RKO (cell line): Measurements from ENCODE around the gene DNAJC5.
A peak's percentile ranks its signal among the peaks of the same experiment; 100 is the strongest.
"Not testable (repeated sequence)": the region's sequence is repeated elsewhere in the genome, so short reads cannot be mapped to it uniquely, and the experiment has no call there.

Source experiments
- DNase-seq: peaks from one replicate; pipeline ENCODE4 v3.0.0-alpha.2; 2016; ENCODE audit warnings: low spot score

The DNAJC5 gene, protein sequence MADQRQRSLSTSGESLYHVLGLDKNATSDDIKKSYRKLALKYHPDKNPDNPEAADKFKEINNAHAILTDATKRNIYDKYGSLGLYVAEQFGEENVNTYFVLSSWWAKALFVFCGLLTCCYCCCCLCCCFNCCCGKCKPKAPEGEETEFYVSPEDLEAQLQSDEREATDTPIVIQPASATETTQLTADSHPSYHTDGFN

DNA sequence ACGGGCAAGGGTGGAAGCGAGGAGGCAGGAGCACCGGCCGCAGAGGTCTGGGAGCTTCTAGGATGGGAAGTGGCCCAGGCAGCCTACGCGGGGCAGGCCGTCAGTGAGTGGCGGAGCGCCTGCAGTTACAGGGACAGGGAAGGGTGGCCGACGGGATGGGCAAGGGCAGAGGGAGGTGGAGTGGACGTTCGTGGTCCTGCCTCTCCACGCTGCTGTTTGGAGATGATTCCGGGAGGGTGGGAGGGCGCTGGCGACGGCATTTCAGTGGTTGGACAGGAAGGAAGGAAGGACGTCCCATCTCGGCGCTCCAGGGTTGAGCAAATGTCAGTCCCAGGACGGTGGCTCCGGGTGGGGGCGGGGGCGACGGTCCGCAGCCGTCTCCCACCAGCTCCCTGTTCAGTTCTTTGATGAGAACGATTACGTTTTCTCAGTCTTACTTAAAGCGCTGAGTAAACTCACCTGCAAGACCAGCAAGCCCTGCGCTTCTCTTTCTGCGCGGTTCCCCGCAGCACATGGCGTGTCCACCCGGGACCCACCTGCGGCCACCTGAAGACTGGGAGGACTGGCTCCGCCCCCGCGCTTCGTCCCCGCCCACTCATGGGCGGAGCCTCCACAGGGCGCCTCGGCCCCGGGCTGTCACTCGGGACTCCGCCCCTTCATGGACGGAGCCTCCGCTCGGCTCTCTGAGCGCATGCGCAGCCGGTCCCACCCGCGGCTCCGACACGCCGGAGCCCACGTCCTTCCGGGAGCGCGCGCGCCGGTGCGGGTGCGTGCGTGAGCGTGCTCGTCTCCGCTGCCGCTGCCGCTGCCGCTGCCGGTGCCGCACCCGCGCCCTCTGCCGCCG lies at the start of gene DNAJC5:
DNAJC5 (plus strand) TSS at position 769 of the 844 bp plus-strand sequence. CDS start 33,220 bp downstream, outside the sequence.
- peak; percentile 93 for DNase-seq

DNA sequence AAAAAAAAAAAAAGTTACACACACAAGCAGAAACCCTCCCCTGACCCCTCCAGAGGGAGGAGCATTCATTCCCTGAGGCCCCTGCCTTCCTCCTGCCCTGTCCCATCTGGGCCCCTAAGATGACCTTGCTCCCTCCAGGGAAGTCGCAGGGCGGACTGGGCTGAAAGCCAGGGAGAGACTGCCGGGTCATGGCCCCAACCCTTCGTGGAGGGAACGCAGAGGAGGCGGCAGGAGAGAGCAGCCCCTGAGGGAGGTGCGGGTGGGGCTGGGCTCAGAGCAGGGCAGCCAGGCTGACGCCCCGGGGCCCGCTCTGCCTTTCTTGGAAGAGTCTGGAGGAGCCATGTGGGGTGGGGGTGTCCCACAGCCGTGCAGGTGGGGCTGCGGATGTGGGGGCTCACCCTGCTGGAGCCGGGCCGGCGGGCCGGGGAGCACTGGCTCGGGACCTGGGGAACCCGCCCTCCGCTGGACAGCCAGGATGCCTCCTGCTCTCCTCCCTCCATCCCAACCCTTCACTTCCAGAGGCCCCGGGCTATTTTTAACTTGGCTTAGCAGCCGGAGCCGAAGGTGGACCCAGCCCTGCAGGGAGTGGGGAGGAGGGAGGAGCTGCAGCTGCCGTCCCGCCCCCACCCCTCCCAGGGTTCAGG lies 48.7 kb upstream of the DNAJC5 start:
- no peak for DNase-seq

DNA sequence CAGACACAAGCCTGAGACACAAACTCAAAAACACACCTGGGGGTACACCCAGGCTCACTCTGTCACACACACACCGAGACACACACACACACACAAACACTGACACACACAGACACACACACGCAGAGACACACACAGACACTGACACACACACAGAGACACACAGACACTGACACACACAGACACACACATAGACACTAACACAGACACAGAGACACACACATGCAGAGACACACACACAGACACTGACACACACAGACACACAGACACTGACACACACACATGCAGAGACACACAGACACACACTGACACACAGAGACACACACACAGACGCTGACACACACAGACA lies 48.1 kb upstream of the DNAJC5 start:
- DNase-seq = no peak

DNA sequence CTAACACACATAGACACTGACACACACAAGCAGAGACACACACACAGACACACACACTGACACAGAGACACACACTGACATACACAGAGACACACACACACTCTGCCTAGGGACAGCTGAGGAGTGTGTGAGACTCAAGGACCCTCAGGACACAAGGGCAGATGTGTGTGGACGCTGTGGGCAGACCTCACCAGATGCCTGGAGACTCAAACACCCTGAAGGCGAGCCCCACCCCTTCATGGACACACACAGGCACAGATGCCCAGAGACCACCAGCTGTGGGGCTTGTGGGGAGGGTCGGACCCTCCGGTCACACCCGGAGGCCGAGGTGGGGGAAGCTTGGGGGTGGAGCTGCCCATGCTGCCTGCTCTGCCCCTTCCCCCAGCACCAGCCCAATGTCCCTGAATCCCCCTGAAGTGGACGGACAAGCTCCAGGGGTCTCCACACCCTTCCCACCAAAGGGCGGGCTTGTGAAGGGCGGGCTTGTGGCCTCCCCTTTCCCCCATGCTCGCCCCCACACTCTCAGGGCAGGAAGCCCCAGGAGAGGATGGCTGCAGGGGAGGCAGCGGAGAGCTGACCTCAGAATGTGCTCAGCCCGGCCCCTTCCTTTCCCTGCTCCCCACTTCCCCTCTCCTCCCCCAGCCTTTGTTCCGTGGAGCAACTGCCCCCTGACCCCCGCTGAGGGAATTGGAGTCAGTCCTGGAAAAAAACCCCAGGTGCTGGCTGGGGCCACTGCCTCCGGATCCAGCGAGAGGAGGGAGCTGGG lies 47.5 kb upstream of the DNAJC5 start:
- no peak for DNase-seq

DNA sequence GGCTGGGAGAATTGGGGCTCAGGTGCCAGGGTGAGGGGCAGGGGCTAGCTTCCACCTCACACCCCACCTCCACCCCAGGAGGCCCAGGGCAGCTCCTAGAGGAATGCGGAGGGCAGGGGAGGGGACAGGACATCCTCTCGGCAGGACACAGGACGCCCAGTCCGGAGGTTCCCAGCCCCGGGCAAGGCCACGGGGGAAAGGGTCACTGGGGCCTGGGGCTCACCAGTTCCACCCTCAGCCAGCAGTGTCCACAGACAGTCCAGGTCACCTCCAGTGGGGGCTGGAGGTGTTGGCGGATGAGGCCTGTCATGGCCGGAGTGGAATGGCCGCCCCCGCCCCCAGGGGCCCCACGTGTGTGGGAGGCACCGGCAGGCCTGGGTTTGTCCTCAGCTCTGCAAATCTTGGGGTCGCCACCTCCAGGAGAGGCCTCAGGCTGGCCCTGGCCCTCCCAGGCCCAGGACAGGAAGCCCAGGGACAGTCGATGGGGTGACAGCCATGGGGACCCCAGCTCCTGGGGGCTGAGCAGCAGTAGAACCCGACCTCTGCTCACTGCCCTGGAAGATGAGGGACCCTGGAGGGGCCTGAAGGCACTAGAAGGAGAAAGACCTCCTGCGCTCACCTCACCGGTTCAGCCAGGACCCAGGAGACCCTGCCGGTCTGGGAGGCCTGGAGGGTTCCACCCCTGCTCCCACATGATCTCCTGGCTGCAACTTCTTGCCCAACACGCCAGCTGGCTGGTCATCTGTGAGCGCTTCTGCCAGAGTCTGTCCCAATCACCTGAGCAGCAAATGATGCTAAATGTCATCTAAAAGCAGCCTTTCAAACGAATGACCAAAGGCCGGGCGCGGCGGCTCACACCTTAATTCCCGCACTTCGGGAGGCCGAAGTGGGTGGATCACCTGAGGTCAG lies 46.7 kb upstream of the DNAJC5 start:
- DNase-seq = no peak

DNA sequence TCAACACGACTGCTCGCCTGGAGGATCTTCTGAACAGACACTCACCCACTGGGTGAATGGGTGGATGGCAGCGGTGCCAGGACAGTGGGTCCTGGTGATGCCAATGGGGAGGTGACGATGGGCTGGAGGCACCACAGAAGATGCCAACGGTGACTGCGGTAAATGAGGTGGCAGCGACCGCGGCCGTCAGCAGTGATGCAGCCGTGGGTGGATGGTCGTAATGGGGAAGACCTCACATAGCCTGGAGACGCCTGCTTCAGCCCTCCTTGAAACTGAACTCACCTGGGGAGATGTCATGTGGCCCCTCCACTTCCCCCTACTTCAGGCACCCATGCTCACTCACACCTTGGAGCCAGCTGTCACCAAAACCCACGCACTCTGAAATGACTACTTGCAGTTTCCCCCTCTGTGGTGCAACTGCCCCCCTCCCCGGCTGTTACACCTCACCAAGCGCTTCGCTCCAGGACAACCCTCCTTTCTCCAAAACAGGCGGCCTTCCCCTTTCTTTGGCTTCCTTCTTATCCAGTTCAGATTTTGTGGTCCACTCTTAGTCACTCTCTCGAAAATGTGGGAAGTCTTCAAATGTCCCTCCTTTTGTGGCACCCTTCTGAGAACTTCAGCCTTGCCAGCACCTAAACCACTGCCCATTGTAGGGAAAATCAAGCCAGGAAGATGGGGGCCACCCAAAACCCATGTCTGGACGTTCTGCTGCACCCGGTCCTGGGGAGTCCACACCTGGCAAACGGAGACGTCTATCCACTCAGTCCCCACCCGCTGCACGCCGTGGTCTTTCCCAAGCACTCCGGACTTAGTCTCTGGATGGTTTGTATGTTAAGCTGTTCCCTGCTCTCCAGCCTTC lies 44.0 kb upstream of the DNAJC5 start:
- no peak for DNase-seq

DNA sequence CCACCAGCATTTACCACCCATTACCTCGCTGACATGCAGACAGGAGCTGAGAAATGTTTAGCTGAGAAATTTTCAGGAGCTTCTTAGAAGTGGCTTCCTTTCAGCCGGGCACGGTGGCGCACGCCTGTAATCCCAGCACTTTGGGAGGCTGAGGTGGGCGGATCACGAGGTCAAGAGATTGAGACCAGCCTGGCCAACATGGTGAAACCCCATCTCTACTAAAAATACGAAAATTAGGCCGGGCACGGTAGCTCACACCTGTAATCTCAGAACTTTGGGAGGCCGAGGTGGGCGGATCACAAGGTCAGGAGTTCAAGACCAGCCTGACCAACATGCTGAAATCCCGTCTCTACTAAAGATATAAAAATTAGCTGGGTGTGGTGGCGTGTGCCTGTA lies 43.4 kb upstream of the DNAJC5 start:
- not testable (repeated sequence) for DNase-seq

DNA sequence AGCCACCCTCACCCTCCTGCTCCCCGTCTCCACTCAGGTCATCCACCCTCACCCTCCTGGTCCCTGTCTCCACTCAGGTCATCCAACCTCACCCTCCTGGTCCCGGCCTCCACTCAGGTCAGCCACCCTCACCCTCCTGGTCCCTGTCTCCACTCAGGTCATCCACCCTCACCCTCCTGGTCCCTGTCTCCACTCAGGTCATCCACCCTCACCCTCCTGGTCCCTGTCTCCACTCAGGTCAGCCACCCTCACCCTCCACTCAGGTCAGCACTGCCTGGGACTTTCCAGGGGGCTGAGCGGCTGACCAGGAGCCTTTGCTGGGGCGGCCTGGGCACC lies 41.2 kb upstream of the DNAJC5 start:
- not testable (repeated sequence) for DNase-seq

DNA sequence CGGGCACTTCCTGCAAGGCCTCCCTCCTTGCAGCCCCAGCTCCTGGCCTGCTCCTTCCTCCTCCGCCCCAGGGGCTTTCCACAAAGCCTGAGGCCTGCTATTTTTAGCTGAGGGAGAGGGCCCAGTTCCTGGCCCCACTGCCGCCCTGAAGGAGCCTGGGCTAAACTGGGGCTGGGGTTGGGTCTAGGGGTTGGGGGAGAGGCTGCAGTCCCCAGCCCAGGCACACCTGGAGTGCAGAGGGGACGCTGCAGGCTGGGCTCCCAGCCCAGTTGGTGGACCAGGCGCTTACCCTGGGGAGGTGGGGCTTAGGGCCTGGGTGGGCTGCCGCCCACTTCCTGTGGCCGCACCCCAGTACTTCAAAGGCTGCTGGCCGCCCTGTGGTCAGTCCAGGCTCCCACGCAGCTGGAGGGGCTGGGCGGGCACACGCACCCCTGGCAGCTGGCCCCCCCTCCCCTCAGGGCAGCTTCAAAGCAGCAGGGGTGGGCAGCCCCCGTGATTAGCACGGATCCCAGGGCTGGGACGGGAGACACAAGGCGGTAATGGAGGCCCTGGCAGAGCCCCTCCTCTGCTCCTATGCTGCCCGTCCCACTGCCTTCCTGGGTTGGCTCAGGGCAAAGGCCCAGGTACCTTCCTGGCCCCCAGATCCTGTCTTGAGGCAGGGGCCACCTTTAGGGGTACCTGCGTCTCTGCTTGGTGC lies 40.7 kb upstream of the DNAJC5 start:
- DNase-seq = no peak

DNA sequence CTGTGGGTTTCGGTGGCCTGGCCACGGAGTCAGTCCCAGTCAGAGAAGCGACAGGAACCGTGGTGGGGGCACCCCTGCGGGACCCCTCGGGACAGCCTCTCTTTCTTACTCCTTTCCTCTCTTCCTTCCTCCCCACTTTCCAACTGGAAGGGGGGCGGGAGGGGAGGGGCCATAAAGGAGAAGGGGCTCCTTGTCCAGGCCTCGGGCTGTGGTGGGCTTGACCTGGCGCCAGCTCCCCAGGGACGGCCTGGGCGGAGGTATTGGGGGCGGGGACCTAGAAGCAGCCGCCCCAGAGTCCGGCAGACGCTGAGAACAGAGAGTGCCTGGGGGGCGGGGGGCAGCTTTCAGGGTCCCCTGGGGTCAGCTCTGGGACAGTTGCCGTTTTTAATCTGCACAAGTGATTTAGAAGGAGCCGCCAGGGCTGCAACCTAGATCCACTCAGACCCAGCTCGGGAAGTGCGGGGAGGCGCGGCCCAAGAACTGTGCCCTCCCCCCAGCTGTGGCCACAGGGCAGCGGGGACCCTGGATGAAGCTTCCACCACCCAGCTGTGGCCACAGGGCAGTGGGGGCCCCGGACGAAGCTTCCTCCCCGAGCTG lies 40.1 kb upstream of the DNAJC5 start:
- DNase-seq = no peak

DNA sequence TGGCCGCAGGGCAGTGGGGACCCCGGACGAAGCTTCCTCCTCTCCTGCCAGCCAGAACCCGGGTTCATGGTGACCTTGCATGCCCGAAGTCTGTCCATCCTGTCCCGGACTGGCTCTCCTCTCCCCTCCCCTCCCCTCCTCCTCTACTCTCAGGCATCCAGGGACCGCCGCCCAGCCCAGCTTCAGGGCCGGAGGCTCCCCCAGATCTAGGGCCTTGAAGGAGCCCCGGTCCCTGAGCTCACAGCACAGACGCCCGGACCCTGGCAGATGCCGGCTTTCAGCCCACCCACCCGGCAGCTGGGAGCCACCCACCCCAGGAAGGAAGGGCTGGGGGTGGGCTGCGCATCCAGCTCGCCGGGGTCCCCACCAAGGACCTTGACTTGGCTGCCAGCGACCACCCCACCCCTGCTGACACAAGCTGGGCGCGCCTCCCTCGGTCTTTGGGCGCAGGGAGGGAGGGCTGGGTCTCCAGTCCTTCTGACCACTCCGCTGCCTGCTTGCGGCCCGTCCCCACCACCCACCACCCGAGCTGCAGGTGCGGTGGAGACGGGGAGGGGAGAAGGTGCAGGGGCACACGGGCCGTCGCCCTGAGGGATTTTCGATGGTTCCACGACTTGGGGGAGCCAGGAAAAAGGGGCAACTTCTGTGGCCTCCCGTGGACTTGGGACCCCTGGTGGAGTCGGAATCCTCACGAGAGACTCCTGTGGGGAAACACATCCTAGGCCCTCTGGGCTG lies 39.4 kb upstream of the DNAJC5 start:
- no peak for DNase-seq

DNA sequence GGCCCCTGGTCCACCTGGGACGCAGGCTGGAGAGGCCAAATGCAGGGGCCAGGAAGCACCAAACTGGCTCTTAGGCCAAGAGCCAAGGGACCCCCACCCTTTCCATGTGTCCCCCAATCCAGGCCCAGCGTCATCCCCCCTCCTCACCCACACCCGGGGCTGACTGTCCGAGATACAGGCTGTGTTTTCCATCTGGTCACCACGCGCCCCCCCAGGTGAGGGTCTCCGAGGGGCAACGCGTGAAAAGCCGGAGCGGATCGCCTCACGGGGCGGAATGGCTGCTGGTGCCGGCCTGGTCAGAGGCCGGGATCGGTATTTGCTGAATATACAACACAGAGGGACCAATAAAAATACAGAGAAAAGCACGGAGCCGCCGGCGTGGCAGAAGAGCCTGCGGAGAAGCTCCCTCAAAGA lies 38.8 kb upstream of the DNAJC5 start:
- no peak for DNase-seq

DNA sequence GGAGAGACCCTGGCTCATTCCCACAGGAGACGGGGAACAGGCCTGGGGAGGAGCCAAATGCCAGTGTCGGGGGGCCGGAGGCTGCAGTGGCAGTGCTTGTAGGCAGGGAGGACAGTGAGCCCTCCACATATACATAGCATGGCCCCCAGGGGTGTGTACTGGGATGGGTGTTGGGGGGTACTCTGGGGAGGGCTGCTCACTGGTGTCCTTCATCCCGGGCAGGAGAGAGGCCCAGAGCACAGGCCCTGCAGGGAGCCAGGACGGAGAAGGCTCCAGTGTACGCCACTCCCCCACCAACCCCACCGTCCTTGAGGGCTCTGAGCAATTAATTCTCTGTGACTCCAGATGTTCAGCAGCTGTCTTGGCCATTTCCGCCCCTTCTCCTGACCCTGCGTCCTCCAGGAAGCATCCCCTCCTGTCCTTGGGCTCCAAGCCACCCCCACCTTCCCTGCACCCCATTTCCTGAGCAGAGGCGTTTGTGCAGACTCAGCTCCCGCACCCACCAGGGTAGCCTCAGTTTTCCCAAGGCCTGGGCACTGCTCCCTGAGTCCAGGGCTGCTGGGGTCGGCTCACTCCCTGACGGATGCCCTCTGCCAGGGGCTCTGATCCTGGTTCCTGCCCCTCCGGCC lies 37.0 kb upstream of the DNAJC5 start:
- no peak for DNase-seq

DNA sequence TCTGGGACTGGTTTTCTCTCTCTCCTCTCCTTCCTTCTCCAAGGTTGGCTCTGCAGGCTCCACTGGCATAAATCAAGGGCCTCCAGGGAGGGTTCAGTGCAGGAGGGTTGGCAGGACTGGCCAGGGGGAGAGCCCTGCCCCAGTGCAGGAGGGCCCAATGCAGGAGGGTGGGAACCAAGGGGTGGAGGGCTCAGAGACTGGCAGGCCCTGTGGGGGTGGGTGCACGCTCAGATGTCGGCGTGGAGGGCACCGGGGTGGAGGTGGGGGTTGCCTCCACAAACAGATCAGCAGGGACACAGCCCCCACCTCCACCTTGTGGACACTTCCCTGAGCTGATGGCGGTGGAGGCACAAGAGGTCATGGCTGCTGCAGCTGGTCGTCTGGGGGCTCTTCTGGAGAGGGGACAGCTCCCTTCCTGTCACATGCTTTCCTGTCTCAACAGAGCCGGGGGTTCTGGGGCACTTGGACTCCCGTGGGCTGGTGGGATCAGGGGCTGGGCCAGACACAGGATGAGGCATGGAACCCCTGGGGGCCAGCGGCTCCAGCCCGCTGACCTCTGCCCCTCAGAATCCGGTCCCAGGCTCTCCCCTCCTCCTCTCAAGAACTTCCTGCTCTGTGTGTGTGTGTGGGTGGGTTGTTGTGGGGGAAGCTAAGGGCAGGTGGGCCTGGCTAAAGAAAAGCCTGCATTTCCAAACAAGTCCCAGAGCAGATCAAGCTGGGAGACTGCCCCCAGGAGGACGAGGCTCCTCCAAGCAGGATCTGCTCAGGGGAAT lies 36.3 kb upstream of the DNAJC5 start:
- DNase-seq = peak; percentile 44

DNA sequence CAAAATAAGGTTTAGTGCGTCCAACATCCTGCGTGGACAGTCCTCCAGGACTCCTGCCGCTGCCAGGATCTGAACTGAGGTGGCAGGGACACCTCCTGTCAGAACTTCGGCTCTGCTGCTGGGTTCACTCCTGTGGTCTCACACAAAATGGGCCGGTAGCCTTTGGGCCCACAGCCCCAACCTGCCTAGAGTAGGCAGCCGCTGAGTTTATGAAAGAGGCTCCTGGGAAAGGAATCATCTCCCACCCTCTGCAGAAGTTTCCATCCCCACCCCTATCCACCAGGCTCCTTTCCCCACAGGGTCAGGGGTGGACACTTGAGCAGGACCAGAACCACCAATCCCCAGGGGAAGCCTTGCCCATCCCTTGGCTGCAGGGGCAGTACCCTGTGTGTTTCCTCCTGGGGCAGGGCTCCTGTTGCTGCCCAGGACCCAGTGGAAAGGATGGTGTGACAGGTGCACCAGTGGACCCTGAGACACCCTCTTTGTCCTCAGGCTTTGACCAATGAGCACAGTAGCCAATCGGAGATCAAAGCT lies 35.7 kb upstream of the DNAJC5 start:
- DNase-seq = no peak

DNA sequence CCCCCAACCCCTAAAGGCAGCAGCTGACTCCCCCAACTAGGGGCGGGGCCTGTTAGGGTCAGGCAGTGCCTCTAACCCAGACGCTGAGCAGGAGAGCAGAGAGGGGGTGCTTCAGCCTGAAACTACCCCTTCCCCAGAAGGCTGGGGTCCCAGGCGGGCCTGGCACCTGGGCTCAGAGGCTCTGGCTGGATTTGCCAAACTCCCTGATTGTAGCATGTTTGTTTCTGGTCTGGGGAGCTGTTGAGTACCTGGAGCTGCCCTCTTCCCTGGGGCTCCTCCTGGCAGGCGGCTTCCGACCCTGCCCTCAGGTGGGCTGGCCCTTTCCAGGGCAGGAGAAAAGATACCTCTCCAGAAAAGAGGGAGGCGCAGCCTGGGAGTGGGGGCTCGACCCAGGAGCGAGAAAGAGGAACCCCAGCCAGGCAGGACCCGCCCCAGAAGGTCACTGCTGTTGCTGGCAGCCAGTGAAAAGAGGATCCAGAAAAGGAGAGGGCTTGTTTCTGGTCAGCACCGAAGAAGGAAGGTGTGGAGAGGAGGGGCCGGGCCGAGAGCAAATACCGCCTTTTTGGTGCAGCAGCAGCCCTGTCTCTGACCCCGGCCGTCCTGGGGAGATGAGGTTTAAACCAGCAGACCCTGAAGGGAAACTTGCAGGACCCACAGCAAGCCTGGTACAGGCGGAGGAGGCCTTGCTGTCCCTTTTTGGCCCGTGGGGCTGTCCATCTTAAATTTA lies 34.4 kb upstream of the DNAJC5 start:
- no peak for DNase-seq
